ENCODE measurements around the gene RHOV. TPM values are rescaled to one million over a fixed set of nuclear protein-coding genes. Genes with fewer than 3 reads are reported as not detected.

RHOV gene, protein sequence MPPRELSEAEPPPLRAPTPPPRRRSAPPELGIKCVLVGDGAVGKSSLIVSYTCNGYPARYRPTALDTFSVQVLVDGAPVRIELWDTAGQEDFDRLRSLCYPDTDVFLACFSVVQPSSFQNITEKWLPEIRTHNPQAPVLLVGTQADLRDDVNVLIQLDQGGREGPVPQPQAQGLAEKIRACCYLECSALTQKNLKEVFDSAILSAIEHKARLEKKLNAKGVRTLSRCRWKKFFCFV
- total RNA-seq: under 1 TPM in 2 of 4 donors, not detected in 2; 0.39 to 0.60 TPM

GRCh38 chr15:40873694-40874561, at the start of gene RHOV:
TSS of gene RHOV (minus strand) at chr15:40874234. CDS start at chr15:40874139, 95 bp downstream.
- WGBS, 2 donors: 1 to 2% methylated on average over 27 to 37 of the region's 74 CpGs
- Histone ChIP-seq H3K36me3 (no peaks in the 10 kb centered on the region), H3K9me3 (no peaks in the 10 kb centered on the region), H3K27me3 (peaks cover 0 to 21% of the 10 kb centered on the region in 2 donors), H3K27ac (no peak within 1 kb of the TSS), H3K4me1 (peaks cover 0 to 15% (median 6%) of the 10 kb centered on the region in 4 donors), H3K4me3 (peak within 1 kb of the TSS; percentile 25 to 51 (median 40))
- TF ChIP-seq, protein P1, sequence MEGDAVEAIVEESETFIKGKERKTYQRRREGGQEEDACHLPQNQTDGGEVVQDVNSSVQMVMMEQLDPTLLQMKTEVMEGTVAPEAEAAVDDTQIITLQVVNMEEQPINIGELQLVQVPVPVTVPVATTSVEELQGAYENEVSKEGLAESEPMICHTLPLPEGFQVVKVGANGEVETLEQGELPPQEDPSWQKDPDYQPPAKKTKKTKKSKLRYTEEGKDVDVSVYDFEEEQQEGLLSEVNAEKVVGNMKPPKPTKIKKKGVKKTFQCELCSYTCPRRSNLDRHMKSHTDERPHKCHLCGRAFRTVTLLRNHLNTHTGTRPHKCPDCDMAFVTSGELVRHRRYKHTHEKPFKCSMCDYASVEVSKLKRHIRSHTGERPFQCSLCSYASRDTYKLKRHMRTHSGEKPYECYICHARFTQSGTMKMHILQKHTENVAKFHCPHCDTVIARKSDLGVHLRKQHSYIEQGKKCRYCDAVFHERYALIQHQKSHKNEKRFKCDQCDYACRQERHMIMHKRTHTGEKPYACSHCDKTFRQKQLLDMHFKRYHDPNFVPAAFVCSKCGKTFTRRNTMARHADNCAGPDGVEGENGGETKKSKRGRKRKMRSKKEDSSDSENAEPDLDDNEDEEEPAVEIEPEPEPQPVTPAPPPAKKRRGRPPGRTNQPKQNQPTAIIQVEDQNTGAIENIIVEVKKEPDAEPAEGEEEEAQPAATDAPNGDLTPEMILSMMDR (IDR thresholded peaks at IDR 0.05): peak in 1 of 5 experiments; percentile 22
- no peak for TF ChIP-seq POLR2A (IDR thresholded peaks at IDR 0.05)
- no peak for DNase-seq (ENCODE audit: low spot score in 2 of 2)

DNA sequence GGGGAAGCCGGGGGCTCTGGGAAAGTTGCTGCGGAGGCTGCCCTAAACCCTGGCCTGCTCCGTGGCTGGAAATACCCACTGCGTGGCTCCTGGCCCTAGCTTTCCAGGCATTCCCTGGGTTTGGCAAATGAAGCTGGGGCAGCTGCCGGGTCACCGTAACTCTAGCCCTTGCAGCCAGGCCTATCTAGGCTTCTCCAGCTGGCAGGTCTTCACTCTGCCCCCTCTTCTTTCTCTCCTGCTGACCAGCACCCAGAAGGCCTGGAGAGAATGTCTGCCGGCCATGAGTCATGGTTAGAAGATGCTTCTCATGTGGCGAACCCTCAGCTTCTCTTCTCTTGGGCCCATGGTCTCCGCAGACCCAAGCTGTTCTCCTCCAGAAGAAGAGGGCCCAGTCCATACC, 49.5 kb upstream of the RHOV start:
- H3K4me3 ChIP-seq: no peak overlapping the region
- no peak for DNase-seq (ENCODE audit: low spot score in 2 of 2)
- no peaks in the 10 kb centered on the region for H3K36me3 ChIP-seq
- H3K27me3 ChIP-seq: peaks cover 0 to 36% of the 10 kb centered on the region in 2 donors
- no peak overlapping the region for H3K27ac ChIP-seq
- TF ChIP-seq POLR2A (IDR thresholded peaks at IDR 0.05) (no peak), EP300 (IDR thresholded peaks at IDR 0.05) (no peak)
- TF ChIP-seq, protein P1 (IDR thresholded peaks at IDR 0.05): no peak
- H3K9me3 ChIP-seq: no peaks in the 10 kb centered on the region
- H3K4me1 ChIP-seq: peaks cover 0 to 40% (median 21%) of the 10 kb centered on the region in 4 donors
- WGBS, 2 donors: 87 to 94% methylated on average over 9 of the region's 9 CpGs

- TF ChIP-seq EP300 (IDR thresholded peaks at IDR 0.05) (no peak), POLR2A (IDR thresholded peaks at IDR 0.05) (no peak)
- TF ChIP-seq, protein P1 (IDR thresholded peaks at IDR 0.05): no peak
- Histone ChIP-seq H3K9me3 (no peaks in the 10 kb centered on the region), H3K4me3 (no peak overlapping the region), H3K27me3 (peaks cover 0 to 27% of the 10 kb centered on the region in 2 donors), H3K27ac (no peak overlapping the region), H3K36me3 (no peaks in the 10 kb centered on the region), H3K4me1 (peaks cover 0 to 35% (median 14%) of the 10 kb centered on the region in 4 donors)
- no peak for DNase-seq (ENCODE audit: low spot score in 2 of 2)
- WGBS, 2 donors: 63 to 73% methylated on average over 10 of the region's 10 CpGs
Measured at GRCh38 chr15:40922608-40923005, 48.6 kb upstream of the RHOV start.

DNA sequence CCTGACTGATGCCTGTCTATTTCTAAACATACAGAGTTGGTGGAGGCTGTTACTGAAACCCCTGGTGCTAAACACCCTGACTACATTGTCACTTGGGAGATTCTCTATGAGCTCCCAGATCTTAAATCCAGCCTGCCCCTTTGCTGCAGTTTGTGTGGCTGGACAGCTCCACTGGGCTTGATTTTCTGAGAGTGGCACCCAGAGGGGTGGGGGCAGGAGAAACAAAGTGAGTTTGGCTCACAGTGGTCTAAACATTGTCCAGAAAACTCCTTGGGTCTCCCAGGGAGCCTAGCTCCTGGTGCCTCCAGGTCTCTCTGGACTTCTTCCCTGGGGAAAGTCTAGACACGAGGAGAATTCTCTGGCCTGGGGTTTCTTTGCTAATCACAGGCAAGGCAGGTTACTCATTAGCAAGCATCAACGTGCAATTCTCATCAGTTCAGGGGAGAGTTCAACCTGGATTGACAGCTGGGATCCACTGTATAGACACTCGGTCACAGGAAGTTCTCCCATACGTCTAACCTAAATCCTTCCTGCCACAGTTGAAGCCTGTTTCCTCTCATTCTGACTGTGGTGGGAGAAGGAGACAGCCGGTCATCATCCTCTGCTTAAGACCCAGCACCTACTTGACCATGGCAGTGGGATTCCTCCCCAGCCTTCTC, 48.0 kb upstream of the RHOV start:
- Histone ChIP-seq H3K4me1 (peaks cover 0 to 30% (median 12%) of the 10 kb centered on the region in 4 donors), H3K27ac (no peak overlapping the region), H3K36me3 (no peaks in the 10 kb centered on the region), H3K4me3 (no peak overlapping the region), H3K9me3 (no peaks in the 10 kb centered on the region), H3K27me3 (peaks cover 0 to 21% of the 10 kb centered on the region in 2 donors)
- no peak for DNase-seq (ENCODE audit: low spot score in 2 of 2)
- 72 to 76% methylated on average over 5 of the region's 5 CpGs for WGBS, 2 donors
- TF ChIP-seq, protein P1 (IDR thresholded peaks at IDR 0.05): no peak
- TF ChIP-seq EP300 (IDR thresholded peaks at IDR 0.05) (no peak), POLR2A (IDR thresholded peaks at IDR 0.05) (no peak)

Measured in tibial nerve (tissue), 4 donors.